HG03066 (cell line): ENCODE data around the gene CIPC.
A peak's percentile ranks its signal among the peaks of the same experiment; 100 is the strongest.

ENCODE experiments used
- ATAC-seq: cut with Tn5 transposase; IDR thresholded peaks from one replicate; pipeline ENCODE4 v1.9.1; 2021; ENCODE audit warnings: low read depth; ENCODE audit not compliant: unreplicated experiment

The CIPC gene

DNA sequence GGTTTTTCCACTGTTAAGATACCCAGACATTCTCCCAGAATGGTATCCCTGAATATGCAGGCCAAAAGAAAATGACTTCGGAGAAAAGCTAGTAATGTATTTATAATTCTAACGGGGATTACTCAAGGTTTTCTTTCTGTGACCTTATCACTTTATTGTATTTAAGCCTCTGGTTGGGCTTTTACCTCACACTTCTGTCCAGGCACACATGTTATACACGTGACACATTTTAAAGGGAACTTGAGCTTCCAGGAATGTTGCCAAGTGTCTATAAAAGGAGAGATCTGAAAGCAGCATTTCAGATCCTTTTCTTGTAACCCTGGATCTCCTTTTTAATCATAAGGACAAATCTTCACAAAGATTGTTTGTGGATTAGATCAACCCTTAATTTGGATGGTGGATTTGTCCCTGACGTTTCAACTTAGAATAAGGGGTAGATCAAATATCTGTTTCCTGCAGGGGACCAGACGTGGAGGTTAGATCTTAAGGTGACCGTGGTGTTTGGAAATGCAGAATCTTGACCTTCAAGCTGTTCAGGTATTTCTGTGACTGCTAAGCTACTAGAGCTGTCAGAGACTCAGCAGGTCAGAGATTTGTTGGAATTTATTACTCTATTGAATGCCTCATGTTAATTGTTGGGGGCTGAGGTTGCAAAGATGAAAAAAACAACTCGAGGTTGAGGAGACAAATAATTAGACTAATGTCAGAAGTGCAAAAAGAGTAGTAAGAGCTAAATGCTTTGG is 1.5 kb downstream of the CIPC start:
- ATAC-seq = no peak

GRCh38 chr14:77100961-77101360 is 2.9 kb downstream of the CIPC start:
- ATAC-seq = no peak

DNA sequence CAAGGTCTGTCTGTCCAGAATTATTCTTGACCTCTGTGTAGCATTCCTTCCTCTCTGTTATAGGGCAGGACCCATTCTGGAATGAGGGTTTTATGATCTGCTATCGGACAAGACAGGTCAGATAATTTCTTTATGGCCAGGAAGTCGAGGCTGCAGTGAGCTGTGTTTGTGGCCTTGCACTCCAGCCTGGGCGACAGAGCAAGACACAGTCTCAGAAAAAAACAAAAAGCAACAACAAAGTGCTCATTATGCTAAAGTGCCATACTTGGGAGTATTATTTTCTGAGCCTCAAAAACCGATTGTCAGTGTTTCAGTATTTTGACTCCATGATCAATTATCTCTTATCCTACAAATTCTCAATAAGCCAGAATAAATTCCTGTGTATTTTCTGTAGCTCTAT is 4.1 kb downstream of the CIPC start:
- no peak for ATAC-seq

DNA sequence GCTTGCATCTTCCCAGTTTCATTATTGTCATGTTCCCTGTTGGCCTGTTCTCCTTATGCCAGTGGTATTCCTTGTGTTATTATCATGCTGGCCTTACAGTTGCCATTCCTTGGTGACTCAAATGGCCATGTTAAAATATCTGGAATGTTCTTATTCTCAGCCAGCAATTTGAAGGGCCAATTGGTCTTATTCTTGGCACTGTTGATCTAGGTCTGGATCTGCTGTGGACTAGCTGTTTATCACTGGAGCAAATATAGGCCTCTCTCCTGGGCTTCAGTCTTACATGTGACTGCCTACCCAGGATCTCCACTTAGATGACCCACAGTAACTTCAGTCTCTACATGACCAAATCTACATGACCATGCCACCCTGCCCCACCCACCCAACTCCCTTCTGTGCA is 5.4 kb downstream of the CIPC start:
- no peak for ATAC-seq

GRCh38 chr14:77103951-77104350 is 5.9 kb downstream of the CIPC start:
- no peak for ATAC-seq

GRCh38 chr14:77104393-77104792 is 6.3 kb downstream of the CIPC start:
- ATAC-seq = no peak

- ATAC-seq = no peak
These were observed 7.3 kb downstream of the CIPC start for GRCh38 chr14:77105145-77105939.

- no peak for ATAC-seq
These were observed 8.6 kb downstream of the CIPC start for GRCh38 chr14:77106666-77107065.

DNA sequence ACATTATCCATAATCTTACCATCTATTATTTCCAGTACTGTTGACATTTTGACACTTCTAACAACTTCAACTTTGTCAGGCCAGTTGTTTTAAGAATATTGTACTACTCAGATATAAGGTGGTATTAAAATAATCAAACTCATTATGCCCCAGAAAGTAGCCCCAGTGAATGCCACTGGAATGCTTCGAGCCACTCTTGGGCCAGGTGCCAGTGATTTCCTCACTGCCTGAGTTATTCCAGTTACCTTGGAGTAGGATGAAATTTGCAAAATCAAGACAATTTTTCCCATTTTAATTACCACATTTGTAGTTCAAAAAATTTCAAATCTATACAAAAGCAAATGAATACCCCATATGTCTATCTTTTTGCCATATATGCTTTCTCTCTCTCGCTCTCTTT is 9.2 kb downstream of the CIPC start:
- no peak for ATAC-seq

GRCh38 chr14:77108753-77109152 is 10.7 kb downstream of the CIPC start:
- no peak for ATAC-seq

GRCh38 chr14:77109656-77110055 is 11.6 kb downstream of the CIPC start:
- no peak for ATAC-seq

DNA sequence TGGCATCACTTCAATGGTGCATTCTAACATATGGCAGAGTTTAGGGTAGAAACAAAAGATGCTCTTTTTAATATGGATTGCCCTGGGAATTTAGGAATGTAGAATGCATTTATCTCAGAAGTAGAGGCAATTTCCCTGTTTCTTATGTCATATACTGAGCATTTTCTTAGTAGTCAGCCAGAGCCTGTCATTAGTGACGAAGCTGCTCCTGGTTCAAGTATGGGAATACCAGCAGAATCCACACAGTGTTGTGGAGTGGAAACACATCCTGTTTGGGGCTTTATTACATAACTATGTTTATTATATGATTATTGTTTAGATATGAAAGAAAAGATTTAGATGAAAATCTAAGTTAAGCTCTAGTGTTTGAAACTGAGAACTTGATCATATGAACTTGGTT is 12.2 kb downstream of the CIPC start:
- no peak for ATAC-seq

DNA sequence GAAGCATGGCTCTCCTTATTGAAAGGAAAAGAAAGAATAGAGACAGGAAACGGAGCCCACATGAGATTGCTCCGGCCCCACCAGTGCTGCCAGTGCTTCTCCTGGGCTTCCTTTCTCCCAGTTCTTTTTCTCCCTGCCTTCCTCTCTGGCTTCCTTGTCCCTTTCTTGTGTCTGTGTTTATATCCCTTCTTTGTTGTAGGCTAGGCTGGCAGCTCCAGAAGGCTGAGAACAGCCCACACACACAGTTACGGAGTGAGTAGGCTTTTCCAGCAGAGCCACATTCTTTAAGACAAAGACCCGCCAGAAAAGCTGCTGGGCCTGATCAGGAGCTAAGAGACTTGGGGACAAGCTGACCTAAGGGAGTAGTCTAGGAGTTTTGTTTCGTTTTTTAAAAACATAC is 13.0 kb downstream of the CIPC start:
- no peak for ATAC-seq

DNA sequence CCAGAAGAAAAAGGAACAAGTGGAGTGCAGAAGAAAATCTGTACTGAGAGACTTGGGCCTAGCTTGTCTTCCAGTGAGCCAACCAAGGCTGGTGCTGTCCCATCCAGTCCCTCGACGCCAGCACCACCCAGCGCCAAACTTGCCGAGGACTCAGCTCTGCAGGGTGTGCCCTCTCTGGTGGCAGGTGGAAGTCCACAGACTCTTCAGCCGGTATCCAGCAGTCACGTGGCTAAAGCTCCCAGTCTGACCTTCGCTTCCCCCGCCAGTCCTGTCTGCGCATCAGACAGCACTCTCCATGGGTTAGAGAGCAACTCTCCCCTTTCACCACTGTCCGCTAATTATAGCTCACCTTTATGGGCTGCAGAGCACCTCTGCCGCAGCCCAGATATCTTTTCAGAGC is 15.6 kb downstream of the CIPC start:
- ATAC-seq = no peak

DNA sequence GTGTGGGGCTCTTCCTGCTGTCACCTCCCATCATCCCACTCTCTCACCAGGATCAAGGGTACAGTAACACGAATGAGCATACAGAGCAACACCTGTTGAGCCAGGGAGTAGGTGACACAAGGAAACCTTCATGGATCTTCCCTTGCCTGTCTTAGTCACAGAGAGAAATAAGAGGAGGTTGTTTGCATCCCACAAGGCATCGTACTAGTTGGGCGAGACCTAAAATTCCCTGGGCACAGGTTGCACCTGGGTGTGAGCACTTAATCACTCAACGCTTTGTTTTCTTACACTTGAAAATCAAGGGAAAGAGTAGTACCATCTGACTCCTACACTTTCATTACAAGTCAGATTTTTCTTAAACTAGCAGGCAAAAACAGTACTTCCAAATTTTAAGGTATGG is 16.6 kb downstream of the CIPC start:
- no peak for ATAC-seq

DNA sequence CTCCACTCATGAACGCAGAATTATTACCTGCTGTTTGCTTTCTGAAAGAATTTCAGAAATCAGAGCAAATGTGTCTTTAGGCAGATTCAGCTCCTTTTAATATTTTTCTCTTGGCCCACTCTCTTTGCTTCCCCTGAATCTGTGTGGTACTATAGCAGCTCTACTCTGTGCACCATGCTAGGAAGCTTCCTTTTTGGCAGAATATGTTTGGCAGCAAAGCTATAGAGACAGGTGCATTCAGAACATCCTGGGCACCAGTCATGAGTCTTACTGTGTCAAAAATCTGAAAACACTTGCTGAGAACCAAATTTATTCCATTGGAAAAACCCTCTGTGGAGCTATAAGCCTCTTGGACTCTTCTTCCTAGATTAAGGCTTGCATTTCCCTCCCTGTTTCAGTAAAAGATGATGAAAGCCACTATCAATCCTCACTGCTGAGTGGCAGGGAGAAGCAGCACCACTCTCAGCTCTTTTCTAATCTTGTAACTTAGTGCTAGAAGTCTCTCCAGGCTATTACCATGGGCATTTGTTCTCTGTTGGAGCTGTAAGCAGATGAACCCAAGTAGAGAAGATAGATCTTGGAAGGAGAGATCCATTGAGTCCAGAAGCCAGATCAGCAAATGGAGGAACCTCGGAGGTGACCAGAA is 18.2 kb downstream of the CIPC start:
- ATAC-seq = no peak

DNA sequence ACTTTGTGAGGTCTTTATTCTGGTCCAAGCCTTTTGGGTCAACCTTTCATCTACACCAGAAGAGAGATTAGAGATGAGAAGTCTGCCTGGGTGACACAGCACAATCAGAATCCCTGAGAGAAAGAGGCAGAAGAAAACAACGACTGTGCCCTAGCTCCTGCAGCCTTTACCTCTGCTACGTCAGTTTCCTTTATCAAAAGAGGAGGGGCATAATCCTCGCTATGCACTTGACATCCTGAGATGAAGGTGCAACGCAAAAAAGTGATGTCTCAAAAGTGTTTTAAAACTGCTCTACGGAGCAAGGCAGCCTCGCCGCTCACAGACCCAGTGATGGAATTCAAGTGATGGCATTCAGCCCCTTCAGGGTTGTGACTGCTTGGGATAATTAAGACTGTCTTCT is 21.8 kb downstream of the CIPC start:
- no peak for ATAC-seq

DNA sequence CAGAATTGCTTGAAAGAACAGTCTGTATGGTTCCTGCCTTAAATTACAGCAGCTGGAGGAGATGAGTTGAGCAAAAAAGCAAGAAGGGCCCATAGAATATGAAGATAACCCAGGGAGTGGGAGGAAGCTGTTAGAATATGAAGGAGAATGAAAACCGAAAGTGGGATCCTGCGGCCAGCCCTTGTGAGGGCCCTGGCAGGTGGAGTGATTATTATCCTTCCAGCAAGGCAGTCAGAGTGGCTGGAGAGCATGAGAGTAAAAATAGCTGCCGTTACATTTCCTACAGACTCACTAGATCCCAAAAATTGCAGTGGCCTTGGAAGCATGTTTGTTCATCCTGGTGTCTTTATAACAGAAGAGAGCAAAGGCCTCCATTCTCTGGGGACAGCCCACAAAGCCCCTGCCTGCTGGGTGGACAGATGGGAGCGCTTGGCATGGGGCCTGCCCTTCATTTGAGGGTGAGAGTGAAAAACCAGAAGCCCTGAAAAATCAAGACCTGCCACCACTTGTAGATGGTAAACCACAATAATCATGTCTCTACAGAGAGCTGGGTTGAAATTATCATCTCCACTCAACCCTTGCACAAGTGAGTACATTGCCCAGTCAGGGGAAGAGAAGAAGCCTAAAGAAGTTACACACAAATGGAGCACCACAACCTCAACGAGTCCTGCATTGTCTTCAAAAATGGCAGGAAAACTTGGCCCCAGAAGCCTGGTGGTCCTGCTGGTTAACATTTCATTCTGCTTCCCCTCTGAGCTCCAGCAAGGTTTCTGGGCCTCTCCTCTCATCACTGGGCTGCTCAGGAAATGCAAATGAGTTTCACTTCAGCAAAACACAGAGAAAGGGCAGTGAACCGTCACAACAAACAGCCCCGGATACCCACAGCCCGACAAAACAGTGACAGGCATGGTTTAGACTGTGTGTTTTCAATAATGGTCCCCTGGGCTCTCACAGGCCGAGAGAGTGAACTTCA is 23.0 kb downstream of the CIPC start:
- peak; percentile 78 for ATAC-seq

GRCh38 chr14:77122526-77123125 is 24.6 kb downstream of the CIPC start:
- ATAC-seq = no peak
